ENCODE results near the gene RBM33. TPM values are rescaled to one million over a fixed set of nuclear protein-coding genes. Genes with fewer than 3 reads are reported as not detected.

The RBM33 gene
- total and polyA plus RNA-seq, 9 of the 15 experiments (the other 6 are each of a cell fraction or from before 2014, with no cell fraction given), result 4.4 to 80.7 (median 27.3) TPM

DNA sequence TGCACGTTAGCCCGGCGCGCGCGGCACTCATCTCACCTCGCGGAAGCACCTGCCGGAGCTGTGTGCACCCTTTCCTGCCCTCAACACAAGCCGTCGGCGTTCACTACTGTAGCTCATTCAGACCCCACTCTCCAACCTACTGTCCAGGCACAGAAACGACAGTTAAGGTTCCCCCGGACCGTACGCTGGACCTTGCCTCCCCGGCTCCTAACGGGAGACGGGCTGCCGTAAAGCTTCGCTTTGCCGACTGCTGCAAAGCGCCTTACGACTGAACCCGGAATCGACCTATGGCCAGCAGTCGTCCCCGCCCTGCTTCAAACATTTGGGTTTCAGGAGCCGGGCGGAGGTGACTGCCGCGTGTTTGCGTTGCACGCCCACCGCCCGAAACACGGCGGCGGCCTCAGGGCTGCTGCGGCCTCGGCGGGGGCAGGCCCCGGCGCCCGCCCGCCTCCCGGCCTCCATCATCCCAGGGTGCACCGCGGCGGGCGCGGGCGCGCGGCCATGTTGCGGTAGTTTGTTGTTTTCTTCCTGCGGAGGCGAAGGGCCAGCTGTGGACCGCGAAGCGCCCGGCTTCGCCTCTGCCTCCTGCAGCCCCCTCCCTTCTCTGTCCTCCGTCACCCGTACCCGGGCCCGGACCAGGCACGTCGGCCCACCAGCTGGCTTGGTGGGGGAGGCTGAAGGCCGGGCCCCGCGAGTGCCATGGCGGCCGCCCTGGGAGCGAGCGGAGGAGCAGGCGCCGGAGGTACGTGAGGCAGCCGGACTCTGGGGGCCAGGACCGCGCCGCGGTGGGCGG, at the start of gene RBM33 (continued):
- no peak for TF ChIP-seq USF2 (CRISPR knock-in tag; IDR thresholded peaks at IDR 0.05)
- peak; percentile 30 to 75; a peak in 1 of 4 replicates for TF ChIP-seq UBTF (IDR thresholded peaks at IDR 0.05; ENCODE audit: borderline replicate concordance in 1 of 2, low read depth in 2 of 2, low read length in 2 of 2)
- TF ChIP-seq HMGN3 (IDR thresholded peaks at IDR 0.05; ENCODE audit: borderline replicate concordance, extremely low read depth, insufficient read length, low read depth, low read length), result peak; percentile 34
- no peak for TF ChIP-seq SIRT6 (IDR thresholded peaks at IDR 0.05; ENCODE audit: low read depth, low read length)
- peak in 1 of 2 experiments; percentile 52; a peak in 1 of 4 replicates for TF ChIP-seq SRF (CRISPR knock-in tag; IDR thresholded peaks at IDR 0.05)
- 0 out of 2 replicates have a peak, but pooled peaks have one; percentile 20 for TF ChIP-seq ZBTB17 (CRISPR knock-in tag; IDR thresholded peaks at IDR 0.05)
- peak; percentile 48; the same call in 1 of the 2 replicates for TF ChIP-seq KDM2B (CRISPR knock-in tag; IDR thresholded peaks at IDR 0.05)
- TF ChIP-seq, protein P1, sequence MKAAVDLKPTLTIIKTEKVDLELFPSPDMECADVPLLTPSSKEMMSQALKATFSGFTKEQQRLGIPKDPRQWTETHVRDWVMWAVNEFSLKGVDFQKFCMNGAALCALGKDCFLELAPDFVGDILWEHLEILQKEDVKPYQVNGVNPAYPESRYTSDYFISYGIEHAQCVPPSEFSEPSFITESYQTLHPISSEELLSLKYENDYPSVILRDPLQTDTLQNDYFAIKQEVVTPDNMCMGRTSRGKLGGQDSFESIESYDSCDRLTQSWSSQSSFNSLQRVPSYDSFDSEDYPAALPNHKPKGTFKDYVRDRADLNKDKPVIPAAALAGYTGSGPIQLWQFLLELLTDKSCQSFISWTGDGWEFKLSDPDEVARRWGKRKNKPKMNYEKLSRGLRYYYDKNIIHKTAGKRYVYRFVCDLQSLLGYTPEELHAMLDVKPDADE (conservative IDR thresholded peaks at IDR 0.05; ENCODE audit: control insufficient read depth, low read depth, low read length), result peak; percentile 68
- peak; percentile 70 to 91 for TF ChIP-seq E2F6 (IDR thresholded peaks at IDR 0.05; ENCODE audit: borderline replicate concordance in 1 of 2, extremely low read depth in 1 of 2, insufficient read depth in 1 of 2, insufficient read length in 1 of 2, low read depth in 1 of 2, low read length in 1 of 2, poor library complexity in 1 of 2, severe bottlenecking in 1 of 2)
- TF ChIP-seq TARDBP (IDR thresholded peaks at IDR 0.05), result 0 out of 2 replicates have a peak, but pooled peaks have one; percentile 25
- TF ChIP-seq PTTG1 (tag; IDR thresholded peaks at IDR 0.05; ENCODE audit: low read depth), result no peak
- TF ChIP-seq ZNF239 (CRISPR knock-in tag; IDR thresholded peaks at IDR 0.05), result no peak
- peak; percentile 94 for TF ChIP-seq CBX1 (IDR thresholded peaks at IDR 0.05; ENCODE audit: low read depth)
- TF ChIP-seq ZNF121 (CRISPR knock-in tag; conservative IDR thresholded peaks at IDR 0.05), result no peak
- no peak for TF ChIP-seq ETV6 (IDR thresholded peaks at IDR 0.05; ENCODE audit: borderline replicate concordance in 1 of 2, low read depth in 2 of 2, low read length in 1 of 2)
- peak; percentile 9; the same call in 1 of the 2 replicates for TF ChIP-seq ETV6 (CRISPR knock-in tag; IDR thresholded peaks at IDR 0.05; ENCODE audit: borderline replicate concordance)
- TF ChIP-seq RAD51 (IDR thresholded peaks at IDR 0.05; ENCODE audit: borderline replicate concordance, low read depth), result no peak
- TF ChIP-seq U2AF1 (optimal IDR thresholded peaks at IDR 0.05; ENCODE audit: low read depth, low read length), result peak; percentile 69
- no peak for TF ChIP-seq KLF16 (IDR thresholded peaks at IDR 0.05)
- no peak for TF ChIP-seq ZFPM2 (CRISPR knock-in tag; IDR thresholded peaks at IDR 0.05)
- peak; percentile 84 for TF ChIP-seq PML (IDR thresholded peaks at IDR 0.05; ENCODE audit: low read length)
- TF ChIP-seq ZNF431 (CRISPR knock-in tag; IDR thresholded peaks at IDR 0.05), result peak; percentile 76

All from K562 (cell line).